WTC11 (cell line): ENCODE results near the gene SIAH3. TPM values are rescaled to one million over a fixed set of nuclear protein-coding genes. Genes with fewer than 3 reads are reported as not detected.

Experiments used
- ATAC-seq: fragments of 200-7000 bp; cut with Tn5 transposase; 2 replicates; pipeline ENCODE4 v1.10.0; 2021; ENCODE audit warnings: mild to moderate bottlenecking, moderate library complexity
- CTCF ChIA-PET: fragments of 300-600 bp; sonication (Branson Sonifier 250); formaldehyde crosslinking; loops from one replicate; lab custom pipeline; 2021; ENCODE audit warnings: antibody characterized with exemption; lab: Charles Lee
- POLR2A ChIA-PET: fragments of 350-600 bp; sonication (Branson Sonifier 250); formaldehyde crosslinking; loops from one replicate; lab custom pipeline; 2021; ENCODE audit warnings: antibody characterized with exemption; lab: Charles Lee
- DNase-seq: peaks from one replicate; pipeline ENCODE4 v3.0.0; 2021; ENCODE audit warnings: low spot score
- H3K27ac Mint-ChIP-seq: 2 replicates; pipeline ENCODE4 v1.8.0; 2021; ENCODE audit warnings: mixed read lengths
- H3K27me3 Mint-ChIP-seq: 2 replicates; pipeline ENCODE4 v1.8.0; 2021; ENCODE audit warnings: low read depth, mild to moderate bottlenecking, moderate library complexity, mixed read lengths
- H3K36me3 Mint-ChIP-seq: 2 replicates; pipeline ENCODE4 v1.8.0; 2021; ENCODE audit warnings: mixed read lengths
- H3K4me1 Mint-ChIP-seq: 2 replicates; pipeline ENCODE4 v1.8.0; 2022; ENCODE audit warnings: mixed read lengths
- H3K4me3 Mint-ChIP-seq: 2 replicates; pipeline ENCODE4 v1.8.0; 2021; ENCODE audit warnings: mild to moderate bottlenecking, moderate library complexity, mixed read lengths
- H3K9me3 Mint-ChIP-seq: 2 replicates; pipeline ENCODE4 v1.8.0; 2021; ENCODE audit warnings: mixed read lengths
- AR ChIP-seq: fragments of 250-450 bp; sonication (Bioruptor Pico); IDR thresholded peaks from 2 replicates; pipeline ENCODE4 v1.9.0; 2021; ENCODE audit warnings: mild to moderate bottlenecking
- ARID4B ChIP-seq: sonication (generic); formaldehyde crosslinking; IDR thresholded peaks from 2 replicates; pipeline ENCODE4 v1.8.0; 2023; ENCODE audit warnings: missing genetic modification reagents, mild to moderate bottlenecking, borderline replicate concordance
- ESRRA ChIP-seq: sonication (generic); formaldehyde crosslinking; IDR thresholded peaks from 2 replicates; pipeline ENCODE4 v1.8.1; 2022; ENCODE audit warnings: mild to moderate bottlenecking, missing genetic modification reagents, borderline replicate concordance
- GTF2I ChIP-seq: fragments of 250-450 bp; sonication (Bioruptor Pico); conservative IDR thresholded peaks from 2 replicates; pipeline ENCODE4 v1.4.0; 2021; ENCODE audit warnings: mild to moderate bottlenecking
- HMGA2 ChIP-seq: fragments of 250-450 bp; sonication (Bioruptor Pico); IDR thresholded peaks from 2 replicates; pipeline ENCODE4 v1.4.0; 2021; ENCODE audit warnings: mild to moderate bottlenecking, moderate library complexity
- JAZF1 ChIP-seq: fragments of 250-450 bp; sonication (Bioruptor Pico); IDR thresholded peaks from 2 replicates; pipeline ENCODE4 v1.9.0; 2021; ENCODE audit warnings: moderate library complexity, mild to moderate bottlenecking, inconsistent platforms
- MXD4 ChIP-seq: fragments of 250-450 bp; sonication (Bioruptor Pico); IDR thresholded peaks from 2 replicates; pipeline ENCODE4 v1.8.0; 2021; ENCODE audit warnings: mild to moderate bottlenecking, moderate library complexity, borderline replicate concordance
- NR3C1 ChIP-seq: sonication (generic); formaldehyde crosslinking; conservative IDR thresholded peaks from 2 replicates; pipeline ENCODE4 v1.8.1; 2023; ENCODE audit warnings: low read depth, mild to moderate bottlenecking, missing genetic modification reagents
- PREB ChIP-seq: sonication (generic); formaldehyde crosslinking; IDR thresholded peaks from 2 replicates; pipeline ENCODE4 v1.8.1; 2022; ENCODE audit warnings: mild to moderate bottlenecking, missing genetic modification reagents, moderate library complexity, borderline replicate concordance
- PRRX2 ChIP-seq: fragments of 250-450 bp; sonication (Bioruptor Pico); IDR thresholded peaks from 2 replicates; pipeline ENCODE4 v1.8.0; 2021; ENCODE audit warnings: mild to moderate bottlenecking
- STAT6 ChIP-seq: sonication (generic); formaldehyde crosslinking; conservative IDR thresholded peaks from 2 replicates; pipeline ENCODE4 v1.8.1; 2023; ENCODE audit warnings: mild to moderate bottlenecking, low read depth, missing genetic modification reagents, moderate library complexity
- TCF7 ChIP-seq: sonication (generic); formaldehyde crosslinking; IDR thresholded peaks from 2 replicates; pipeline ENCODE4 v1.8.0; 2022; ENCODE audit warnings: mild to moderate bottlenecking, low read depth, missing genetic modification reagents, moderate library complexity
- TP53 ChIP-seq: sonication (generic); formaldehyde crosslinking; IDR thresholded peaks from 2 replicates; pipeline ENCODE4 v1.8.1; 2023; ENCODE audit warnings: mild to moderate bottlenecking, missing genetic modification reagents
- USF2 ChIP-seq: sonication (generic); formaldehyde crosslinking; IDR thresholded peaks from 2 replicates; pipeline ENCODE4 v1.8.1; 2023; ENCODE audit warnings: mild to moderate bottlenecking, missing genetic modification reagents, moderate library complexity
- ZBTB43 ChIP-seq: sonication (generic); formaldehyde crosslinking; IDR thresholded peaks from 2 replicates; pipeline ENCODE4 v1.8.1; 2023; ENCODE audit warnings: mild to moderate bottlenecking, missing genetic modification reagents
- ZNF121 ChIP-seq: sonication (generic); formaldehyde crosslinking; IDR thresholded peaks from 2 replicates; pipeline ENCODE4 v1.8.0; 2023; ENCODE audit warnings: missing genetic modification reagents
- ZNF138 ChIP-seq: sonication (generic); formaldehyde crosslinking; conservative IDR thresholded peaks from 2 replicates; pipeline ENCODE4 v1.8.1; 2022; ENCODE audit warnings: mild to moderate bottlenecking, moderate library complexity, missing genetic modification reagents
- ZNF219 ChIP-seq: sonication (generic); formaldehyde crosslinking; IDR thresholded peaks from 2 replicates; pipeline ENCODE4 v1.8.0; 2023; ENCODE audit warnings: missing genetic modification reagents, mild to moderate bottlenecking, borderline replicate concordance
- ZNF263 ChIP-seq: sonication (generic); formaldehyde crosslinking; IDR thresholded peaks from 2 replicates; pipeline ENCODE4 v1.8.1; 2022; ENCODE audit warnings: low read depth, mild to moderate bottlenecking, moderate library complexity, missing genetic modification reagents
- ZNF317 ChIP-seq: sonication (generic); formaldehyde crosslinking; IDR thresholded peaks from 2 replicates; pipeline ENCODE4 v1.8.1; 2023; ENCODE audit warnings: low read depth, mild to moderate bottlenecking, moderate library complexity, missing genetic modification reagents, borderline replicate concordance
- total RNA-seq: library from RNA; stranded (reverse); gene quantifications from 3 replicates; pipeline ENCODE4 v1.2.3, GENCODE V29; 2021

The SIAH3 gene
- total RNA-seq, 1 experiment from 2014 or later = 0.31 TPM

GRCh38 chr13:45825387-45825650, 26.2 kb downstream of the SIAH3 start:
- ATAC-seq (no peak), DNase-seq (no peak)
- no peak overlapping the region for H3K27ac Mint-ChIP-seq
- H3K27me3 Mint-ChIP-seq = no peaks in the 10 kb centered on the region
- H3K4me1 Mint-ChIP-seq = peaks cover 65% of the 10 kb centered on the region
- POLR2A ChIA-PET = no interaction called here
- H3K9me3 Mint-ChIP-seq = no peaks in the 10 kb centered on the region
- H3K4me3 Mint-ChIP-seq = no peak overlapping the region
- CTCF ChIA-PET = interaction anchor here (0.7 to 0.8 kb wide), 2 partner anchors 54 to 185 kb away, joined by 3 to 4 read pairs; no protein-coding TSS in a partner anchor
- TF ChIP-seq PREB (no peak), USF2 (no peak), TCF7 (CRISPR knock-in tag) (no peak), JAZF1 (CRISPR knock-in tag) (no peak), AR (CRISPR knock-in tag) (no peak), ESRRA (no peak), ZNF138 (CRISPR knock-in tag) (no peak), NR3C1 (CRISPR knock-in tag) (no peak)
- H3K36me3 Mint-ChIP-seq = no peaks in the 10 kb centered on the region

- ATAC-seq = no peak
- ChIA-PET POLR2A (no interaction called here), CTCF (interaction anchor here (1.6 to 2.1 kb wide), 2 partner anchors 56 to 95 kb away, joined by 5 to 9 read pairs; no protein-coding TSS in a partner anchor)
- Mint-ChIP-seq H3K36me3 (peaks cover 1% of the 10 kb centered on the region), H3K27me3 (no peaks in the 10 kb centered on the region), H3K4me1 (peaks cover 50% of the 10 kb centered on the region), H3K4me3 (no peak overlapping the region), H3K27ac (no peak overlapping the region), H3K9me3 (peaks cover 1% of the 10 kb centered on the region)
- TF ChIP-seq PRRX2 (CRISPR knock-in tag) = no peak
- TF ChIP-seq ZNF121 = no peak
- no peak for TF ChIP-seq ZNF219 (CRISPR knock-in tag)
- no peak for TF ChIP-seq MXD4 (CRISPR knock-in tag)
- no peak for TF ChIP-seq HMGA2
- TF ChIP-seq STAT6 (CRISPR knock-in tag) = no peak
- no peak for TF ChIP-seq ZBTB43
- no peak for DNase-seq
Observed at GRCh38 chr13:45823583-45823982, 28.0 kb downstream of the SIAH3 start.

GRCh38 chr13:45821811-45822210, 29.7 kb downstream of the SIAH3 start:
- Mint-ChIP-seq H3K36me3 (peaks cover 6% of the 10 kb centered on the region), H3K4me1 (peaks cover 34% of the 10 kb centered on the region), H3K4me3 (no peak overlapping the region), H3K27me3 (no peaks in the 10 kb centered on the region), H3K9me3 (peaks cover 8% of the 10 kb centered on the region), H3K27ac (no peak overlapping the region)
- ChIA-PET POLR2A (no interaction called here), CTCF (interaction anchor here (0.5 to 2.1 kb wide), 2 partner anchors 22 to 58 kb away, joined by 3 to 9 read pairs; no protein-coding TSS in a partner anchor)
- DNase-seq (no peak), ATAC-seq (no peak)
- TF ChIP-seq ZNF317 (CRISPR knock-in tag) (no peak), ARID4B (CRISPR knock-in tag) (no peak), ZNF263 (CRISPR knock-in tag) (no peak), GTF2I (CRISPR knock-in tag) (no peak), TP53 (CRISPR knock-in tag) (no peak)
